ENCODE results near the gene ROM1. TPM values are rescaled to one million over a fixed set of nuclear protein-coding genes. Genes with fewer than 3 reads are reported as not detected.
A peak's percentile ranks its signal among the peaks of the same experiment; 100 is the strongest.

The ROM1 gene
- total and polyA plus RNA-seq, 7 experiments from 2014 or later = 0.51 to 2.4 (median 1.8) TPM; not detected in 1

DNA sequence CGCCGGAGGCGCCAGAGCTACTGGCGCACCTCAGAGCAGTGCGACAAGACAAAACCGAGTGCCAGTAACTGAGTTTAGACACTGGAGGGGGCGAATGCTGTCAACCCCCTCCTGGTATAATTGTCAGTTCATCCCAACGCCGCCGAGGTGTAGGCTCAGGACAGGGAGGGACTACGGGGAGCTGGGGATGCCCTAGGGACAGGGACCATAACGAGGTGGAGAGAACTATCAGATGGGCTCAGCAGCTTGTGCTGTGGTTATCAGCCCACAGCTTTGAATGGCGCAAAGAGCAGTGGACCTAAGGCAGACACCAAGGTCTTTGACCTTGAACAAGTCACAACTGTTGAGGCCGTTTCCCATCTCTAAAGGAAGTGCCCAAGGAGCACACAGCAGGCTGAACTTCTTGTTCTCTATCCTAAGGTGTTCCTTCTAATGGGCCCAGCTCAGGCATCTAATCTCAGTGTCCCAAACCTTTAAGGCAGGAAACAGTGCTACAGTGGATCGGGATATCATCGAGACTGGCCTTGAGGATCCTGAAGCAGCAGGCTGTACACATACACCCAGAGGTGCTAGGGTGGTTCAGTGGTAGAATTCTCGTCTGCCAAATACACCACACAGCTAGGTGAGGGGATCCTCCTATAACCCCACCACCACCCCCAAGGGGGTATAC lies 20.8 kb upstream of the ROM1 start:
- POLR2A ChIA-PET = interaction anchor here (0.7 to 15.2 kb wide), 56 partner anchors 8 to 1748 kb away, joined by 3 to 269 read pairs (median 8); partner anchors contain the start of genes B3GAT3, BSCL2, C11orf98 and CCDC88B
- Mint-ChIP-seq H3K4me3 (peak overlapping the region; percentile 87 to 100 (median 96)), H3K36me3 (peaks cover 5 to 35% (median 22%) of the 10 kb centered on the region in 5 donors), H3K27ac (peak overlapping the region; percentile 92 to 99 (median 96)), H3K27me3 (peaks cover 0 to 4% (median 0%) of the 10 kb centered on the region in 5 donors), H3K4me1 (peaks cover 26 to 68% (median 55%) of the 10 kb centered on the region in 7 donors), H3K9me3 (peaks cover 0 to 4% (median 0%) of the 10 kb centered on the region in 11 donors)
- Histone ChIP-seq H3K27me3 (ENCODE audit: control insufficient read depth in 2 of 2, insufficient read depth in 2 of 2, low read length in 2 of 2) (no peaks in the 10 kb centered on the region), H3K27ac (ENCODE audit: low read depth, low read length) (peak overlapping the region; percentile 86), H3K4me3 (ENCODE audit: low read length) (peak overlapping the region; percentile 69), H3K4me1 (ENCODE audit: control insufficient read depth in 2 of 2, insufficient read depth in 2 of 2, low read length in 2 of 2) (peaks cover 14 to 35% of the 10 kb centered on the region in 2 donors), H3K36me3 (ENCODE audit: control insufficient read depth in 2 of 3, insufficient read depth in 3 of 3, low read length in 3 of 3) (peaks cover under 1 to 57% (median 26%) of the 10 kb centered on the region in 3 experiments), H3K9me3 (ENCODE audit: control insufficient read depth in 2 of 3, low read length in 3 of 3) (no peaks in the 10 kb centered on the region)
- ATAC-seq = no peak
- CTCF ChIA-PET = interaction anchor here (0.6 to 3.7 kb wide), 28 partner anchors 7 to 430 kb away, joined by 3 to 31 read pairs (median 5); partner anchors contain the start of genes B3GAT3, BSCL2, C11orf98 and CSKMT
- no peak for DNase-seq
- intact Hi-C loops (cut with micrococcal nuclease) = loop anchor here in 1 of 2 donors (2.0 to 5.0 kb wide), 3 partner anchors 55 to 240 kb away; partner anchors contain the start of genes GANAB, HNRNPUL2, STX5 and TEX54

DNA sequence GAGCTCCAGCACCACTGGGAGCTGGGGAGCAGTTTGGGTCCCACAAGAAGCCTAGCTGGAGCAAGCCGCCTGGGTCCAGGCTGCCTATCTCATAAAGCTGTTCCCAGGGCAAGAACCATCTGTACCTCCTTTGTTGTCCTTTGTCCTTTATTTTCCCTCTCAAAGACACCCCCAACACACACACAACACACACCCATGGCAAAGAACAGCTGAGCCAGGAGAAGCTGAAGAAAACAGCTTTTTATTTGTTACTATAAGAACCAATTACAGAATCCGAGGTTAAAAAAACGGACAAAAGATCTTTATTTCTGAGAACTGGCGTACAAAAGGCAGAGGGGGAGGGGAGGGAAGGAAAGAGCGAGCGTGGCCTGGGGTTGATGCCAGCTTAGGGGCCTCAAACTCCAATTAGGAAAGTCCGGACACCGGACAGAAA lies 20.1 kb upstream of the ROM1 start:
- peaks cover 15 to 42% of the 10 kb centered on the region in 2 donors for H3K4me1 ChIP-seq (ENCODE audit: control insufficient read depth in 2 of 2, insufficient read depth in 2 of 2, low read length in 2 of 2)
- peak overlapping the region; percentile 86 for H3K27ac ChIP-seq (ENCODE audit: low read depth, low read length)
- POLR2A ChIA-PET = interaction anchor here (0.9 to 15.2 kb wide), 27 partner anchors 7 to 288 kb away, joined by 3 to 269 read pairs (median 26); partner anchors contain the start of genes B3GAT3, BSCL2, C11orf98 and CSKMT
- H3K36me3 ChIP-seq (ENCODE audit: control insufficient read depth in 2 of 3, insufficient read depth in 3 of 3, low read length in 3 of 3) = peaks cover 7 to 57% (median 34%) of the 10 kb centered on the region in 3 experiments
- peak overlapping the region in 9 of 10 donors; percentile 5 to 100 (median 43) for H3K4me3 Mint-ChIP-seq
- H3K27me3 ChIP-seq (ENCODE audit: control insufficient read depth in 2 of 2, insufficient read depth in 2 of 2, low read length in 2 of 2) = no peaks in the 10 kb centered on the region
- no peak for ATAC-seq
- CTCF ChIA-PET = interaction anchor here (0.9 to 3.7 kb wide), 19 partner anchors 9 to 288 kb away, joined by 3 to 31 read pairs (median 6); partner anchors contain the start of genes B3GAT3, BSCL2, C11orf98 and CSKMT
- peaks cover 0 to 4% (median 0%) of the 10 kb centered on the region in 5 donors for H3K27me3 Mint-ChIP-seq
- peak overlapping the region; percentile 69 for H3K4me3 ChIP-seq (ENCODE audit: low read length)
- peaks cover 30 to 75% (median 63%) of the 10 kb centered on the region in 7 donors for H3K4me1 Mint-ChIP-seq
- intact Hi-C loops (cut with micrococcal nuclease) = loop anchor here (1.0 to 5.0 kb wide), 6 partner anchors 19 to 269 kb away; partner anchors contain the start of genes EML3 (in 1 of the 2), GANAB (in 1 of the 2), HNRNPUL2 (in 1 of the 2) and STX5 (in 1 of the 2)
- peaks cover 0 to 4% (median 0%) of the 10 kb centered on the region in 11 donors for H3K9me3 Mint-ChIP-seq
- DNase-seq = no peak
- peaks cover 8 to 38% (median 28%) of the 10 kb centered on the region in 5 donors for H3K36me3 Mint-ChIP-seq
- peak overlapping the region; percentile 87 to 99 (median 95) for H3K27ac Mint-ChIP-seq
- no peaks in the 10 kb centered on the region for H3K9me3 ChIP-seq (ENCODE audit: control insufficient read depth in 2 of 3, low read length in 3 of 3)

DNA sequence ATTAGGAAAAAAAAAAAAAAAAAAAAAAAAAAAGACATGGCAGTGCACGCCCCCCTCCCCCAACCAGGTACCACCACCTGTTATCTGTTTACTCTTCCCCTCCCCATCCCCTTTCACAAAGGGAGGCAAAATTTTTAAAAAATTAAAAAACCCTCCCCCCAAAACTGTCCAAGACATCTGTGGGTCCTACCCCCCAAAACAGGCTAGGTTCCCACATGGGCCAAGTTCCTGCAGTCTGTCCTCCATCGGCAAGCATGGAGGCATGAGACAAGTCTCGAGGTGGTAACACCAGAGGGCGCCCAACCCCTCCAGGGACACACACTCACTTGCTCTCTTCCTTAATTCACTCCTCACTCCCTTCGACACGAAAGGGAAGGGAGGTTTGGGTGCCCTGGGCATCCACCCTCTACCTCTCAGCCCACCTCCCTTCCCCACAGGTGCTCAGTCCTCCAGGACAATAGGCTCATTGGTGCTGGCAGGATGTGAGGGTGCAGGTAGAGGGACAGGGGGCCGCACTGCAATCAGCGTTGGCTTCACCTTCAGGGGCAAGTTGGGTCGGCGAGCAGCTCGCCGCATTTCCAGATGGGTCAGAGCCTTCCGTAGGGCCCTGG lies 19.5 kb upstream of the ROM1 start:
- Mint-ChIP-seq H3K27ac (peak overlapping the region; percentile 87 to 99 (median 97)), H3K4me3 (peak overlapping the region; percentile 63 to 100 (median 81)), H3K4me1 (peaks cover 35 to 81% (median 68%) of the 10 kb centered on the region in 7 donors), H3K9me3 (peaks cover 0 to 4% (median 0%) of the 10 kb centered on the region in 11 donors), H3K36me3 (peaks cover 10 to 42% (median 34%) of the 10 kb centered on the region in 5 donors), H3K27me3 (peaks cover 0 to 4% (median 0%) of the 10 kb centered on the region in 5 donors)
- H3K9me3 ChIP-seq (ENCODE audit: control insufficient read depth in 2 of 3, low read length in 3 of 3) = no peaks in the 10 kb centered on the region
- H3K36me3 ChIP-seq (ENCODE audit: control insufficient read depth in 2 of 3, insufficient read depth in 3 of 3, low read length in 3 of 3) = peaks cover 12 to 57% (median 39%) of the 10 kb centered on the region in 3 experiments
- no peak overlapping the region for H3K4me3 ChIP-seq (ENCODE audit: low read length)
- intact Hi-C loops (cut with micrococcal nuclease) = loop anchor here (1.0 to 5.0 kb wide), 6 partner anchors 19 to 269 kb away; partner anchors contain the start of genes EML3 (in 1 of the 2), GANAB (in 1 of the 2), HNRNPUL2 (in 1 of the 2) and STX5 (in 1 of the 2)
- POLR2A ChIA-PET = interaction anchor here (0.9 to 15.2 kb wide), 27 partner anchors 7 to 288 kb away, joined by 3 to 269 read pairs (median 26); partner anchors contain the start of genes B3GAT3, BSCL2, C11orf98 and CSKMT
- H3K4me1 ChIP-seq (ENCODE audit: control insufficient read depth in 2 of 2, insufficient read depth in 2 of 2, low read length in 2 of 2) = peaks cover 21 to 47% of the 10 kb centered on the region in 2 donors
- H3K27ac ChIP-seq (ENCODE audit: low read depth, low read length) = peak overlapping the region; percentile 86
- ATAC-seq (peak; percentile 22), DNase-seq (peak; percentile 56 to 76 (median 73))
- no peaks in the 10 kb centered on the region for H3K27me3 ChIP-seq (ENCODE audit: control insufficient read depth in 2 of 2, insufficient read depth in 2 of 2, low read length in 2 of 2)
- CTCF ChIA-PET = interaction anchor here (0.8 to 3.7 kb wide), 13 partner anchors 8 to 288 kb away, joined by 3 to 31 read pairs (median 6); partner anchors contain the start of genes C11orf98, CSKMT, EEF1G and EML3

DNA sequence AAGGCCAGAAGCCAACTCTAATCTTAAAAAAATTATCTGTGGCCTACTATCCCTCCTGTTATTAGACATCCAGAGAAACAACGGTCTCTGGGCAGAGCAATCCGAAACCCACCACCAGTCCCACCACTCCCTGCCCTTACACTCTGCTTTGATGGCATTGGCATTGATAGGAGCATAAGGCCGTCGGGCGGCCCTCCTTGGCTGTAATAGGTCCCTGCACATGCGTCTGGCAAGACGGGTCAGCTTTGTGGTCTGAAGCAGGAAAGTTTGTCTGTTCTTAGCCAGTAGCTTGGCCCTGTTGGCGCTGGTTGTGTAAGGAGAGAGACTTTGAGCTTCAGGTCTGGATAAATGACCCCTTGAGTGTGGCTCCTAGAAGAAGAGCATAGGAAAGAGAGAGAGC lies 17.9 kb upstream of the ROM1 start:
- H3K9me3 ChIP-seq (ENCODE audit: control insufficient read depth in 2 of 3, low read length in 3 of 3) = no peaks in the 10 kb centered on the region
- ChIA-PET POLR2A (interaction anchor here (0.8 to 15.2 kb wide), 11 partner anchors 13 to 261 kb away, joined by 3 to 269 read pairs (median 4); partner anchors contain the start of genes B3GAT3, BSCL2, C11orf98 and CSKMT), CTCF (interaction anchor here (0.7 to 1.5 kb wide), 6 partner anchors 15 to 85 kb away, joined by 3 to 4 read pairs (median 3); no protein-coding TSS in a partner anchor)
- no peak overlapping the region for H3K4me3 ChIP-seq (ENCODE audit: low read length)
- H3K27ac Mint-ChIP-seq = peak overlapping the region in 8 of 9 donors; percentile 4 to 99 (median 64)
- peaks cover 34 to 43% of the 10 kb centered on the region in 2 donors for H3K4me1 ChIP-seq (ENCODE audit: control insufficient read depth in 2 of 2, insufficient read depth in 2 of 2, low read length in 2 of 2)
- H3K4me3 Mint-ChIP-seq = no peak overlapping the region
- H3K36me3 Mint-ChIP-seq = peaks cover 16 to 58% (median 50%) of the 10 kb centered on the region in 5 donors
- H3K36me3 ChIP-seq (ENCODE audit: control insufficient read depth in 2 of 3, insufficient read depth in 3 of 3, low read length in 3 of 3) = peaks cover 12 to 56% (median 39%) of the 10 kb centered on the region in 3 experiments
- ATAC-seq (no peak), DNase-seq (no peak)
- peaks cover 0 to 4% (median 0%) of the 10 kb centered on the region in 5 donors for H3K27me3 Mint-ChIP-seq
- H3K27me3 ChIP-seq (ENCODE audit: control insufficient read depth in 2 of 2, insufficient read depth in 2 of 2, low read length in 2 of 2) = no peaks in the 10 kb centered on the region
- no peak overlapping the region for H3K27ac ChIP-seq (ENCODE audit: low read depth, low read length)
- peaks cover 48 to 84% (median 73%) of the 10 kb centered on the region in 7 donors for H3K4me1 Mint-ChIP-seq
- peaks cover 0 to 5% (median 0%) of the 10 kb centered on the region in 11 donors for H3K9me3 Mint-ChIP-seq
- intact Hi-C loops (cut with micrococcal nuclease) = no loop called here

DNA sequence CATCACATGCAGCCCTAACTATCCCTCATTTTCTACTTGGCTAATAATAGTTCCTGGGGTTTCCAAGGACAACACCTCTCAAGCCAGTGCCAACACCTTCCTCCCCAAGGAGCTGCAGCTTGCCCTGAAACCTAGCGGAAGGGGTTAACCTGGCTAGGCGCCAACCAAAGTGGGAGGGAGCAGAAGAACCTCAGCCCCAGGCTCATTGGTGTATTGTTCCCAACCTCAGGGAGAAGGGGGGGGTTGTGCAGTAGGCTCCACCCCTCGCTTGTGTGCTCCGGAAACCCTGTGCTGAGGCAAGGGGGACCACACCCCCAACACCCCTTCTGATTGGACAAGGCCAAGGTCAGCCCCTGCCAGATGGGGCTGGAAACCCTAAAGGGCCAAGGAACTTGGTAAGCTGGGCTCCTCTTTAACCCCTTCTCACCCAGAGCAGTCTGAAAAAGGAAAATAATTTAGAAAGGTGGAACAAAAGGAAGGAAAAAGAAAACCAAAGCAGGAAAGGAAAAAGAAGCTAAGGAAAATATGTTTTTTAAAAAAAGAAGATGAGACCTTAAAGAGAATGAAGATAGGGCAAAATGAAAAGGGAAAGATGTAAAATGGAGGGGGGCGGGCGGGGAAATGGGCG lies 13.9 kb upstream of the ROM1 start:
- peaks cover 0 to 1% (median 0%) of the 10 kb centered on the region in 11 donors for H3K9me3 Mint-ChIP-seq
- peak; percentile 78 to 99 (median 99) for DNase-seq
- peaks cover 48 to 70% (median 59%) of the 10 kb centered on the region in 7 donors for H3K4me1 Mint-ChIP-seq
- Histone ChIP-seq H3K9me3 (ENCODE audit: control insufficient read depth in 2 of 3, low read length in 3 of 3) (no peaks in the 10 kb centered on the region), H3K4me3 (ENCODE audit: low read length) (peak overlapping the region; percentile 71), H3K27ac (ENCODE audit: low read depth, low read length) (peak overlapping the region; percentile 98), H3K36me3 (ENCODE audit: control insufficient read depth in 2 of 3, insufficient read depth in 3 of 3, low read length in 3 of 3) (peaks cover 12 to 64% (median 34%) of the 10 kb centered on the region in 3 experiments), H3K27me3 (ENCODE audit: control insufficient read depth in 2 of 2, insufficient read depth in 2 of 2, low read length in 2 of 2) (no peaks in the 10 kb centered on the region), H3K4me1 (ENCODE audit: control insufficient read depth in 2 of 2, insufficient read depth in 2 of 2, low read length in 2 of 2) (peaks cover 19 to 23% of the 10 kb centered on the region in 2 donors)
- POLR2A ChIA-PET = interaction anchor here (0.6 to 15.2 kb wide), 27 partner anchors 8 to 1486 kb away, joined by 3 to 219 read pairs (median 6); partner anchors contain the start of genes B3GAT3, BSCL2, C11orf98 and CSKMT
- peak overlapping the region; percentile 90 to 98 (median 97) for H3K27ac Mint-ChIP-seq
- CTCF ChIA-PET = interaction anchor here (0.7 to 1.7 kb wide), 7 partner anchors 8 to 91 kb away, joined by 3 to 8 read pairs (median 4); partner anchors contain the start of gene TUT1
- peak; percentile 87 for ATAC-seq
- H3K4me3 Mint-ChIP-seq = peak overlapping the region; percentile 85 to 99 (median 94)
- H3K27me3 Mint-ChIP-seq = no peaks in the 10 kb centered on the region
- H3K36me3 Mint-ChIP-seq = peaks cover 16 to 64% (median 51%) of the 10 kb centered on the region in 5 donors
- intact Hi-C loops (cut with micrococcal nuclease) = loop anchor here (1.0 to 2.0 kb wide), 15 partner anchors 8 to 282 kb away; partner anchors contain the start of genes INTS5 (in 2 of the 2), TUT1 (in 2 of the 2), C11orf98 (in 1 of the 2) and CSKMT (in 1 of the 2)
